H54 (cell line): ENCODE data around the gene SPINT3.

ENCODE experiments used
- DNase-seq: peaks from one replicate; pipeline ENCODE4 v3.0.0; 2011; ENCODE audit warnings: low spot score, mixed read lengths; ENCODE audit not compliant: insufficient read length
- FAIRE-seq: peaks from 3 replicates; lab custom pipeline; 2011; peaks lifted over from hg19 to GRCh38; lab: Jason Lieb, UNC
- POLR2A ChIP-seq: IDR thresholded peaks from 2 replicates; pipeline ENCODE4 v1.6.1; 2011; ENCODE audit warnings: low read depth, mild to moderate bottlenecking, low read length

The SPINT3 gene, protein sequence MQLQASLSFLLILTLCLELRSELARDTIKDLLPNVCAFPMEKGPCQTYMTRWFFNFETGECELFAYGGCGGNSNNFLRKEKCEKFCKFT

DNA sequence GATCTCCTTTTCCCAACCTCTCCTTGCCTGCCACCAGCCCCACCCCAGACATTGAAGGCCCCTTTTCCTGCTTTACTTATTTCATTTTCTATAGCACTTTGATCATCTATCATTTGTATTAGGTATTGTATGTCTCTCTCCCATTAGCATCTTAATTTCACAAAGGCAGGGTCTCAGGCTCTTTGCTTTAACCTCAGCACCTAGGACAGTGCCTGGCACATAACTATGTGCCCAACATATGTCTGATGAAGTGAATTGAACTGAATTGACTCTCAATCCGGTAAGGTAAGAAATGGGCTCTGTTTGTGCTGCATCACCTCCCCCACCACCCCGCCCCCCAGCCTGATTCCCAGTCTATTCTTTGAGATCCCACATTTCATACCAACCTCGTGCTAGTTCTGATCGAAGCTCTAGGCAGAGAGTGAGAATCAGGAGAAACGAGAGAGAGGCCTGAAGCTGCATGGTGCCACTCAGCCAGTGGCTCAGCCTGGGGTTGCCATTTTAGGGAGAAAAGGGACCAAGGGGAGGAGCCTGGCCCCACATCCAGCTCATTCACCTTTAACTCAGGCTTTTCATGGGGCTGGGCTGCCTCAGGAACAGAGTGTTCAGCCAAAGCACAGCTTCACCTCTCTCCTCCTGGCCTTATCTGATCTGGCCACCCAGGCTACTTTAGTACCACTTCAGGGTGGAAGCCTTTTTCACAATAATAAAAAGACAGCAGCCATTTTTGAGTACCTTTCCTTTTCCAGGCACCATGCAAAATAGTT, at the start of gene SPINT3:
TSS of gene SPINT3 (minus strand) at position 476 of the 767 bp plus-strand sequence. CDS start at position 462, 14 bp downstream.
- no peak for TF ChIP-seq POLR2A
- DNase-seq: no peak
- no peak for FAIRE-seq

DNA sequence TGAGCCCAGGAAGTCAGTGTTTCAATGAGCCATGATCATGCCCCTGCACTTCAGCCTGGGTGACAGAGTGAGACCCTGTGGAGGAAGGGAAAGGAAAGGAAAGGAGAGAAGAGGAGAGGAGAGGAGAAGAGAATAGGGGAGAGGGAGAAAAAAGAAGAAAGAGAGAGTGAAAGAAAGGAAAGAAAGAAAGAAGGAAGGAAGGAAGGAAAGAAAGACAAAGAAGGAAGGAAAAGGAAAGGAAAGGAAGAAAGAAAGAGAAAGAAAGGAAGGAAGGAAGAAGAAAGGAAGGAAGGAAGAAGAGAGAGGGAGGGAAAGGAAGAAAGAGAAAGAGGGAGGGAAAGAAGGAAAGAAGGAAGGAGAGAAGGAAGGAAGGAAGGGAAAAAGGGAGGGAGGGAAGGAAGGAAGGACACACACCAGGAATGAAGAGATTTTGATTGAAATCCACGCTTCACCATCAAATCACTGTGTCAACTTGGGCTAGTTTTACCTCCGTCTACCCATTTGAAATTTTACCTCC, 49.4 kb upstream of the SPINT3 start:
- no peak for DNase-seq
- no peak for FAIRE-seq
- no peak for TF ChIP-seq POLR2A

DNA sequence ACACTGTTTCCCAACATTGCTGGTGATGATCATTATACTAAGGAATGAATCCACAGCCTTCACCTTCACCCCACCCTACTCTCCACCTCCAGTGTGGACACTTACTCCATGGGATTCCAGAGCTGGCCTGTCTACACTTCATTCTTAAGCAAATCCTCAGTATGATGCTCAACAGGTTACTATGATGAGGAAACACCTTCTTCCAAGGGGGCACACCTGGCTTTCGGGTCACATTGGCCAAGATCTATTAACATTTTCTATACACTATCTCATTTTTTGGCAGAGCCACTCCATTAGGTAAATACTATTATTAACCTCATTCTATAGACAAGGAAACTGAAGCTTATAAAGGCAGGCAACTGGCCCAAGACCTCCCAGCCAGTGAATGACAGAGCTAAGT, 39.8 kb upstream of the SPINT3 start:
- no peak for DNase-seq
- TF ChIP-seq POLR2A: no peak
- no peak for FAIRE-seq

DNA sequence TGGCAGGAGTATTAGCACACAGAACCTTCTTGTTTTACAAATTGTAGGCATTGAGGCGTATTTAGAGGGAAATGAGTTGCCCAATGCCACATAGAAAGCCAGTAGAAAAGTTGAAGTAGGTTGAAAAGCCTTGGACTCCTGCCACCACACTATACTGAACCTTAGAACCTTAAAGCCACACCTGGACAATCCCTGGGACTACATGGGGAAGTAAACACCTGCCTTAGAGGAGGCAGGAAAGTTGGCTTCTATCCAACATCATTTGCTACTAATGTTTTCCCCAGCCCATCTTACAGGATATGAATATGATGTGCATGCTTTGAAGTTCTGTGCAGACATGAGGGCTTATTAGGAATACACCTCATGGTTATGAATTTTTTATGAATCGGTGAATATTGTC, 37.0 kb upstream of the SPINT3 start:
- FAIRE-seq (no peak), DNase-seq (no peak)
- TF ChIP-seq POLR2A: no peak

DNA sequence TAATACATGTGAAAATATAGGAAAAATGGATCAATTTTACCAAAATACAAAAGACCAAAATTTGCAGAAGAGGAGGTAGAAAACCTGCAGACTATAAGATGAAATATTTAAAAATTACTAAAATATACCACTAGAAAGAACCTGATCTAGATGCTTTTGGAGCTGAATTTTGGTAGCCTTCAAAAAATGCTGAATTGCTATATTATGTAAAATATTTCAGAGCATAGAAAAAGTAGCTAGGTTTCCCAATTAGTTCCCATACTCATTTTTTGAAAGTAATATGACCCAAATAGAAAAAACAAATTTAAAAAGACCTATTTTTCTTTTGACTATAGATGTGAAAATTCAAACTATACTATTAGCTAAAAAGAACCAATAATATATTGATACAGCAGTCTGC, 35.3 kb upstream of the SPINT3 start:
- TF ChIP-seq POLR2A: no peak
- DNase-seq: no peak
- FAIRE-seq: no peak

DNA sequence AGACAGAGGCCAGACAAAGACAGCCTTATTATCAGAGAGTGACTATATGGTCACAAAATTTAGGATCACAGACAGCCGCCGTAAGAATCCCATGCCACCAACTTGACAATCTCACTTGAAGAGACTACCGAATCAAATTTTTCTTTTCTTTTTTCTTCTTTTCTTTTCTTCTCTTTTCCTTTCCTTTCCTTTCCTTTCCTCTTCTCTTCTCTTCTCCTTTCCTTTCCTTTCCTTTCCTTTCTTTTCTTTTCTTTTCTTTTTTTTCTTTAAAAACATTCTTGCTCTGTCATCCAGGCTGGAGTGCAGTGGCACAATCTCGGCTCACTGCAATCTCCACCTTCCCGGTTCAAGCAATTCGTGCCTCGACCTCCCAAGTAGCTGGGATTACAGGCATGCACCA, 33.0 kb upstream of the SPINT3 start:
- no peak for TF ChIP-seq POLR2A
- no peak for FAIRE-seq
- no peak for DNase-seq

DNA sequence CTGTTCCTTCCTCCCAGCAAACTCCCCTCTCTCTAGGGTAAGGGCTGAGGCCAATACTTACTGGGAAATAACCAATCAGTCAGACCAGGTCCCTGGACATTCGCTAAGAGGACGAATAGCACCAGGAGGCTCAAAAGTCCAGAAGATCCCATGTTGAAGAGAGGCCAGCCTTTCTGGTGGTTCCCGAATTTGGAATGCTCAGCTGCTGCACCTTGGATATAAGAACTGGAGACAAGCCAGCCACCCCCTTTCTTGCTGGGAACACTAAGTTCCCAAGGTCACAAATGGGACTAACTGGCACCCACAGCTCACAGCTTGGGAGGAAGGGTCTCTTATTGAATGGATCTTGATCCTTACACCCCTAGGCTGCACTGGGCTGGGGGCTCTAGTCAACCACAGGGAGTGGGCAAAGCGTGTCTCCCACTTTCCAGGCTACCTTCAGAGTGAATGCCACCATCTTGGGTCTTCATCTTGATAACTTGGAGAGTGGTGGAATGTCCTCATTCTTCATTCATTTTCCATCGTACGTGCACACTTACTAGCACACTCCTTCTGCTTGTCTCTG, 31.9 kb upstream of the SPINT3 start, which contains the start of gene EPPIN:
TSS of gene EPPIN (minus strand) at position 196 of the 565 bp plus-strand sequence. CDS start at position 152, 44 bp downstream.
- DNase-seq (no peak), FAIRE-seq (no peak)
- TF ChIP-seq POLR2A: no peak

DNA sequence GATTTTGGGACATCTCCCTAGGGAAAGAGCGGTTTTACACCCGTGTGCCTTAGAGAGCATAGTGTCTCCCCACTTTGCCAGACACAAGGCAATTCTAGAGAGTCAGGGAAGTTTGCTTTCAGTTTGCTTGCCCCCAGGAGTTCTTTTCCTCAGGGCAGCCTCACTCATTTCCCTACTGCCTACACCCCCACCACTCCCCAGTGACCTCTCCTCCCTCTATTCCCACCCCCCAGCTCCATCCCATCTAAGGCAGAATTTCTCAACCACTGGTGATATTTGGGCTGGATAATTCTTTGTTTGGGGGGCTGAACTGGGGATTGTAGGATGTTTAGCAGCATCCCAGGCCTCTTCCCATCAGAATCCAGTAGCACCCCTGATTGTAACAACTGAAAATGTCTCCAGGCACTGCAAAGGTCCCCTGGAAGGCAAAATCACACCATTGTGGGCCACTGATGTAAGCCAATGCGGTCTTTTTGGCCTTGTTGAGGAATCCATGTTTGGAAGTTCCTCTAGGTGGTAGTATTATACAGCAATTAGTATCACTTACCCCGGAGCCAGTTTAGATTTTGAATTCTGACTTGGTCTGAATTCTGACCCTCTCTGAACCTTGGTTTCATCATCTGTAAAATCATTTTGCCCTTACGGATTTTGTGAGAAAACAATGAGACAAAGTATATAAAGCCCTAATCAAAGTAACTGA, 30.5 kb upstream of the SPINT3 start:
- no peak for FAIRE-seq
- no peak for TF ChIP-seq POLR2A
- DNase-seq: peak; percentile 21

DNA sequence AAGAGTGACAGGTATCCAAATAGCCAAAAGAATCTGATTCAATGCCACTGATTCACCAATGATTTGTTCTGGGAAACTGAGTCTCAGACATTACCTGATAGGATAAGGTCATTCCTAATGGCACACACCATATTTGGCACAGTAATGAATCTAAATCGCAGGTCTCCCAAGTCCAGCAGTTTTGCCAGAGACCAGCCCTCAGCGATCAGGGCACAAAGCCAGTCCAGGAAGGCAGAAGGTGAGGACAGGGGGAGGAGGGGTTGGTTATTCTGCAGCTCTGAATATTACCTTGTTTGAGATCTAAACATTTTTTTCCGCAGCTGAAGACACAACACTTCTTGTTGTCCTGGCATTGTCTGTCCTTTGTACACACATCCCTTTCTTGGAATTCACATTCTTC, 29.9 kb upstream of the SPINT3 start:
- no peak for DNase-seq
- TF ChIP-seq POLR2A: no peak
- no peak for FAIRE-seq

DNA sequence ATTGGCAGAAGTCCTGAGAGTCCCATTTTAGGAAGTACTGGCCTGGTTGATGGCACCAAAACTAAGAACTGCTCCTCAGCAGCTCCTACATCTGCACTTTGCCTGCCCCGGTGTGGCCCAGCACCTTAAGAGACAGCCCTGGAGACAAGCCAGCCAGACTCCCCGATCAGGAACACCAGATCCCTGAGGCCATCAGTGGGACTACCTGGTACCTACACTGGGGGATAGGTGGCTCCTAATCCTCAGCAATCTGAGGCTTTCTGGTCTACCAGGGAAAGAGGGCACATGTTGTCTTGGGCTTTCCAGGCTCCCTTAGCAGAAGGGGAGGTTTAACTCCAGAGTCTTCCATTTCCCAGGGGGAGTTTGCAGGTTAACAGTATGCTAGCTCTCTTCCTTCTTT, 24.0 kb upstream of the SPINT3 start, which contains the start of gene WFDC6:
TSS of gene WFDC6 (minus strand) at position 101 of the 400 bp plus-strand sequence. CDS start at position 26, 75 bp downstream.
- no peak for DNase-seq
- no peak for TF ChIP-seq POLR2A

DNA sequence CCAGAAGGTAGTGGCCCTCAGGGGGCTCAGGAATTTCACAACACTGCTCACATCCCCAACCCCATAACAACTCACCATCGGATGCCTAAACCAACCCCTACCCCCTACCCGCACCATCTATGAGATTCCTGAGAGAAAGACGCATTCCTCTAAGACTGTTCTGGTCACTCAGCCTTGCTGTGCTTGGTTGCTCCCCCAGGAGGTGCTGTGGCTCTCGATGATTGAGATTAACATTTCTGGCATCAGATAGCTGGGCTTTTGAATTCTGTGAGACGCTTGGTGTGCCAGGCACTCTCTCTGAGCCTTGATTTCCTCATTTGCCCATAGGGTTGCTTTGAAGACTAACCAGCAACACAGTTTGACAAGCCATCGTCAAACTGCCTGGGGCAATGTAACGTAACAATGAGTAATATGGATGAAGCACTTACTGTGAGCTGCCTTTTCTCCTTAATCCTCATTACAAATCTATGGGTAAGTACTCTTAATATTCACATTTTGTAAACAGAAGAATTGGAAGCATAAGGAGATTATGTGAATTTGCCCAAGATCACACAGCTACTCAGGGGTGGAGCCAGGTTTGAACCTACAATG, 22.9 kb upstream of the SPINT3 start:
- FAIRE-seq (no peak), DNase-seq (no peak)
- no peak for TF ChIP-seq POLR2A

More for the DNA sequence above, 24.0 kb upstream of the SPINT3 start, which contains the start of gene WFDC6:
- no peak for FAIRE-seq

DNA sequence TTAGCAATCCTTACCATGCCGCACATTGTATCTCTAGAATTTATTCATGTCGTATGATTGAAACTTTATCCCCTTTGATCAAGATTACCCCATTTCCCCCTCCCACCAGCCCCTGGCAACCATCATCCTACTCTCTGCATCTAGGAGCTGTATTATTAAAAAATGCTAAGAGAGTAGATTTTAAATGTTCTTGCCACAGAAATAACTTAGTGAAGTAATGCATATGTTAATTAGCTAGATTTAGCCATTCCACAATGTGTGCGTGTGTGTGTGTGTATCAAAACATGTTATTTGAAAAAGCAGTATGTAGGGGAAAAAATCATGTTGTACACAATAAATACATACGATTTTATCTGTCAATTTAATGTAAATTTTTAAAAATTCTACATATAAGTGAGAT, 11.9 kb upstream of the SPINT3 start:
- FAIRE-seq: no peak
- no peak for DNase-seq
- TF ChIP-seq POLR2A: no peak

DNA sequence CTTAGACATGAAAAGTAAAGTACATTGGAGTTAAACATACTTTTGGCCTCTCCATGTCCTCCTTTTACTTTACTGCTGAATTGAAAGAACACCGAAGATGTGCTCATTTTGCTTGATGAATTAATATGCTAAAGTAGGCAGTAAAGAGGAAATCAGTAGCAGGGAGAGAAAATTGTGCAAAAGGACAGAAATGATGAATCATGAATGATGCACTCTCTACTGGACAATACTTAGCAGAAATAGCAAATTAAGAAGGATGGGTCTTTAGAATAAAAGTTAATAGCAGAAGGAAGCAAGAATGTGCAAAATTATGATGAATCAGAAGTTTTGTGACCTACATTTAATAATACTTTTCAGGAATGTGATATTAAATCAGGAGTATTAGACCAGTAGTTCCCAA, 8.4 kb upstream of the SPINT3 start:
- no peak for TF ChIP-seq POLR2A
- FAIRE-seq (no peak), DNase-seq (no peak)
